ENCODE data around the gene CPTP. TPM values are rescaled to one million over a fixed set of nuclear protein-coding genes. Genes with fewer than 3 reads are reported as not detected.

Gene CPTP
- total and polyA plus RNA-seq, 2 of the 13 experiments (the other 11 are each of a cell fraction or from before 2014, with no cell fraction given), result 5.5 to 9.3 TPM

DNA sequence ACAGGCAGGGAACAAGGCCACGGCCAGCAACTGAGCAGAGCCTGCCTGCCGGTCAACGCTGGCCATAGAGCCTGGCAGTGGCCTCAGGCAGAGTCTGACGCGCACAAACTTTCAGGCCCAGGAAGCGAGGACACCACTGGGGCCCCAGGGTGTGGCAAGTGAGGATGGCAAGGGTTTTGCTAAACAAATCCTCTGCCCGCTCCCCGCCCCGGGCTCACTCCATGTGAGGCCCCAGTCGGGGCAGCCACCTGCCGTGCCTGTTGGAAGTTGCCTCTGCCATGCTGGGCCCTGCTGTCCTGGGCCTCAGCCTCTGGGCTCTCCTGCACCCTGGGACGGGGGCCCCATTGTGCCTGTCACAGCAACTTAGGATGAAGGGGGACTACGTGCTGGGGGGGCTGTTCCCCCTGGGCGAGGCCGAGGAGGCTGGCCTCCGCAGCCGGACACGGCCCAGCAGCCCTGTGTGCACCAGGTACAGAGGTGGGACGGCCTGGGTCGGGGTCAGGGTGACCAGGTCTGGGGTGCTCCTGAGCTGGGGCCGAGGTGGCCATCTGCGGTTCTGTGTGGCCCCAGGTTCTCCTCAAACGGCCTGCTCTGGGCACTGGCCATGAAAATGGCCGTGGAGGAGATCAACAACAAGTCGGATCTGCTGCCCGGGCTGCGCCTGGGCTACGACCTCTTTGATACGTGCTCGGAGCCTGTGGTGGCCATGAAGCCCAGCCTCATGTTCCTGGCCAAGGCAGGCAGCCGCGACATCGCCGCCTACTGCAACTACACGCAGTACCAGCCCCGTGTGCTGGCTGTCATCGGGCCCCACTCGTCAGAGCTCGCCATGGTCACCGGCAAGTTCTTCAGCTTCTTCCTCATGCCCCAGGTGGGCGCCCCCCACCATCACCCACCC is 6.7 kb downstream of the CPTP start, which contains the start of gene TAS1R3 (continued):
- no peak for TF ChIP-seq ZFP36 (IDR thresholded peaks at IDR 0.05; ENCODE audit: borderline replicate concordance, low read depth, low read length, partially characterized antibody)
- TF ChIP-seq CEBPB (IDR thresholded peaks at IDR 0.05; ENCODE audit: borderline replicate concordance, low read depth, low read length), result no peak
- no peak for TF ChIP-seq SOX6 (IDR thresholded peaks at IDR 0.05)
- peak; percentile 13; the same call in 1 of the 2 replicates for TF ChIP-seq SOX6 (CRISPR knock-in tag; IDR thresholded peaks at IDR 0.05)
- no peak for TF ChIP-seq ZIK1 (CRISPR knock-in tag; IDR thresholded peaks at IDR 0.05; ENCODE audit: borderline replicate concordance, low read depth)
- no peak for TF ChIP-seq MEIS1 (CRISPR knock-in tag; IDR thresholded peaks at IDR 0.05; ENCODE audit: borderline replicate concordance)
- no peak for TF ChIP-seq ZZZ3 (CRISPR knock-in tag; IDR thresholded peaks at IDR 0.05; ENCODE audit: borderline replicate concordance)
- TF ChIP-seq HHEX (CRISPR knock-in tag; IDR thresholded peaks at IDR 0.05), result no peak
- TF ChIP-seq ZNF235 (CRISPR knock-in tag; IDR thresholded peaks at IDR 0.05; ENCODE audit: borderline replicate concordance), result no peak
- TF ChIP-seq, protein P1, sequence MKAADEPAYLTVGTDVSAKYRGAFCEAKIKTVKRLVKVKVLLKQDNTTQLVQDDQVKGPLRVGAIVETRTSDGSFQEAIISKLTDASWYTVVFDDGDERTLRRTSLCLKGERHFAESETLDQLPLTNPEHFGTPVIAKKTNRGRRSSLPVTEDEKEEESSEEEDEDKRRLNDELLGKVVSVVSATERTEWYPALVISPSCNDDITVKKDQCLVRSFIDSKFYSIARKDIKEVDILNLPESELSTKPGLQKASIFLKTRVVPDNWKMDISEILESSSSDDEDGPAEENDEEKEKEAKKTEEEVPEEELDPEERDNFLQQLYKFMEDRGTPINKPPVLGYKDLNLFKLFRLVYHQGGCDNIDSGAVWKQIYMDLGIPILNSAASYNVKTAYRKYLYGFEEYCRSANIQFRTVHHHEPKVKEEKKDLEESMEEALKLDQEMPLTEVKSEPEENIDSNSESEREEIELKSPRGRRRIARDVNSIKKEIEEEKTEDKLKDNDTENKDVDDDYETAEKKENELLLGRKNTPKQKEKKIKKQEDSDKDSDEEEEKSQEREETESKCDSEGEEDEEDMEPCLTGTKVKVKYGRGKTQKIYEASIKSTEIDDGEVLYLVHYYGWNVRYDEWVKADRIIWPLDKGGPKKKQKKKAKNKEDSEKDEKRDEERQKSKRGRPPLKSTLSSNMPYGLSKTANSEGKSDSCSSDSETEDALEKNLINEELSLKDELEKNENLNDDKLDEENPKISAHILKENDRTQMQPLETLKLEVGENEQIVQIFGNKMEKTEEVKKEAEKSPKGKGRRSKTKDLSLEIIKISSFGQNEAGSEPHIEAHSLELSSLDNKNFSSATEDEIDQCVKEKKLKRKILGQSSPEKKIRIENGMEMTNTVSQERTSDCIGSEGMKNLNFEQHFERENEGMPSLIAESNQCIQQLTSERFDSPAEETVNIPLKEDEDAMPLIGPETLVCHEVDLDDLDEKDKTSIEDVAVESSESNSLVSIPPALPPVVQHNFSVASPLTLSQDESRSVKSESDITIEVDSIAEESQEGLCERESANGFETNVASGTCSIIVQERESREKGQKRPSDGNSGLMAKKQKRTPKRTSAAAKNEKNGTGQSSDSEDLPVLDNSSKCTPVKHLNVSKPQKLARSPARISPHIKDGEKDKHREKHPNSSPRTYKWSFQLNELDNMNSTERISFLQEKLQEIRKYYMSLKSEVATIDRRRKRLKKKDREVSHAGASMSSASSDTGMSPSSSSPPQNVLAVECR (CRISPR knock-in tag; IDR thresholded peaks at IDR 0.05; ENCODE audit: borderline replicate concordance), result peak; percentile 24; the same call in 1 of the 2 replicates
- TF ChIP-seq, protein P2, sequence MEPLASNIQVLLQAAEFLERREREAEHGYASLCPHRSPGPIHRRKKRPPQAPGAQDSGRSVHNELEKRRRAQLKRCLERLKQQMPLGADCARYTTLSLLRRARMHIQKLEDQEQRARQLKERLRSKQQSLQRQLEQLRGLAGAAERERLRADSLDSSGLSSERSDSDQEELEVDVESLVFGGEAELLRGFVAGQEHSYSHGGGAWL (CRISPR knock-in tag; IDR thresholded peaks at IDR 0.05), result no peak
- TF ChIP-seq, protein P3, sequence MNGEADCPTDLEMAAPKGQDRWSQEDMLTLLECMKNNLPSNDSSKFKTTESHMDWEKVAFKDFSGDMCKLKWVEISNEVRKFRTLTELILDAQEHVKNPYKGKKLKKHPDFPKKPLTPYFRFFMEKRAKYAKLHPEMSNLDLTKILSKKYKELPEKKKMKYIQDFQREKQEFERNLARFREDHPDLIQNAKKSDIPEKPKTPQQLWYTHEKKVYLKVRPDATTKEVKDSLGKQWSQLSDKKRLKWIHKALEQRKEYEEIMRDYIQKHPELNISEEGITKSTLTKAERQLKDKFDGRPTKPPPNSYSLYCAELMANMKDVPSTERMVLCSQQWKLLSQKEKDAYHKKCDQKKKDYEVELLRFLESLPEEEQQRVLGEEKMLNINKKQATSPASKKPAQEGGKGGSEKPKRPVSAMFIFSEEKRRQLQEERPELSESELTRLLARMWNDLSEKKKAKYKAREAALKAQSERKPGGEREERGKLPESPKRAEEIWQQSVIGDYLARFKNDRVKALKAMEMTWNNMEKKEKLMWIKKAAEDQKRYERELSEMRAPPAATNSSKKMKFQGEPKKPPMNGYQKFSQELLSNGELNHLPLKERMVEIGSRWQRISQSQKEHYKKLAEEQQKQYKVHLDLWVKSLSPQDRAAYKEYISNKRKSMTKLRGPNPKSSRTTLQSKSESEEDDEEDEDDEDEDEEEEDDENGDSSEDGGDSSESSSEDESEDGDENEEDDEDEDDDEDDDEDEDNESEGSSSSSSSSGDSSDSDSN (CRISPR knock-in tag; IDR thresholded peaks at IDR 0.05), result peak; percentile 44
- TF ChIP-seq ZNF296 (CRISPR knock-in tag; conservative IDR thresholded peaks at IDR 0.05), result no peak
- TF ChIP-seq TAF1 (CRISPR knock-in tag; IDR thresholded peaks at IDR 0.05), result 0 out of 2 replicates have a peak, but pooled peaks have one; percentile 0
- TF ChIP-seq FLYWCH1 (CRISPR knock-in tag; IDR thresholded peaks at IDR 0.05), result no peak
- no peak for TF ChIP-seq KLF15 (CRISPR knock-in tag; IDR thresholded peaks at IDR 0.05; ENCODE audit: borderline replicate concordance)
- TF ChIP-seq KMT2A (CRISPR knock-in tag; IDR thresholded peaks at IDR 0.05), result peak; percentile 20; the same call in 1 of the 2 replicates
- peak; percentile 43; the same call in 1 of the 2 replicates for TF ChIP-seq KDM5B (CRISPR knock-in tag; IDR thresholded peaks at IDR 0.05; ENCODE audit: borderline replicate concordance)
- no peak for TF ChIP-seq MAF1 (CRISPR knock-in tag; IDR thresholded peaks at IDR 0.05; ENCODE audit: borderline replicate concordance)
- TF ChIP-seq, protein P4, sequence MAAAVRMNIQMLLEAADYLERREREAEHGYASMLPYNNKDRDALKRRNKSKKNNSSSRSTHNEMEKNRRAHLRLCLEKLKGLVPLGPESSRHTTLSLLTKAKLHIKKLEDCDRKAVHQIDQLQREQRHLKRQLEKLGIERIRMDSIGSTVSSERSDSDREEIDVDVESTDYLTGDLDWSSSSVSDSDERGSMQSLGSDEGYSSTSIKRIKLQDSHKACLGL (CRISPR knock-in tag; IDR thresholded peaks at IDR 0.05), result peak; percentile 27; the same call in 1 of the 2 replicates
- TF ChIP-seq ERF (CRISPR knock-in tag; IDR thresholded peaks at IDR 0.05), result 0 out of 2 replicates have a peak, but pooled peaks have one; percentile 25
- TF ChIP-seq ZNF232 (CRISPR knock-in tag; IDR thresholded peaks at IDR 0.05; ENCODE audit: borderline replicate concordance), result no peak
